Activated naive CD4-positive, alpha-beta T cell treated with anti-CD3 and anti-CD28 coated beads, Interleukin-2, amount 50 U/mL, for 24 hours (primary cell): ENCODE results near the gene CDH22.

ENCODE experiments used
- H3K27ac Mint-ChIP-seq: one replicate; pipeline ENCODE4 v1.8.0; 2021; ENCODE audit warnings: mild to moderate bottlenecking, mixed read lengths
- H3K27me3 Mint-ChIP-seq: one replicate; pipeline ENCODE4 v1.8.0; 2021; ENCODE audit warnings: mixed read lengths
- H3K36me3 Mint-ChIP-seq: one replicate; pipeline ENCODE4 v1.8.0; 2021; ENCODE audit warnings: mixed read lengths
- H3K4me1 Mint-ChIP-seq: one replicate; pipeline ENCODE4 v1.8.0; 2021; ENCODE audit warnings: mixed read lengths
- H3K4me3 Mint-ChIP-seq: one replicate; pipeline ENCODE4 v1.8.0; 2021; ENCODE audit warnings: mild to moderate bottlenecking, mixed read lengths
- H3K9me3 Mint-ChIP-seq: one replicate; pipeline ENCODE4 v1.8.0; 2021; ENCODE audit warnings: mixed read lengths

Gene CDH22

GRCh38 chr20:46185353-46185752 is 122.9 kb downstream of the CDH22 start:
- Mint-ChIP-seq H3K4me1 (no peaks in the 10 kb centered on the region), H3K27ac (no peak overlapping the region), H3K27me3 (peaks cover 10% of the 10 kb centered on the region), H3K4me3 (no peak overlapping the region), H3K9me3 (no peaks in the 10 kb centered on the region), H3K36me3 (no peaks in the 10 kb centered on the region)

- Mint-ChIP-seq H3K4me3 (no peak overlapping the region), H3K27me3 (peaks cover 10% of the 10 kb centered on the region), H3K9me3 (no peaks in the 10 kb centered on the region), H3K4me1 (no peaks in the 10 kb centered on the region), H3K27ac (no peak overlapping the region), H3K36me3 (no peaks in the 10 kb centered on the region)
Observed at GRCh38 chr20:46183768-46184167, 124.5 kb downstream of the CDH22 start.

- Mint-ChIP-seq H3K36me3 (no peaks in the 10 kb centered on the region), H3K4me3 (no peak overlapping the region), H3K4me1 (no peaks in the 10 kb centered on the region), H3K9me3 (no peaks in the 10 kb centered on the region), H3K27ac (no peak overlapping the region), H3K27me3 (peaks cover 16% of the 10 kb centered on the region)
Observed at GRCh38 chr20:46182276-46183200, 125.8 kb downstream of the CDH22 start.

GRCh38 chr20:46179862-46180261 is 128.4 kb downstream of the CDH22 start:
- H3K4me1 Mint-ChIP-seq = no peaks in the 10 kb centered on the region
- peaks cover 32% of the 10 kb centered on the region for H3K27me3 Mint-ChIP-seq

GRCh38 chr20:46178891-46179290 is 129.4 kb downstream of the CDH22 start:
- H3K27me3 Mint-ChIP-seq = peaks cover 35% of the 10 kb centered on the region

More at GRCh38 chr20:46179862-46180261, 128.4 kb downstream of the CDH22 start:
- Mint-ChIP-seq H3K9me3 (no peaks in the 10 kb centered on the region), H3K36me3 (no peaks in the 10 kb centered on the region), H3K4me3 (no peak overlapping the region), H3K27ac (peak overlapping the region; percentile 0)

GRCh38 chr20:46177768-46178167 is 130.5 kb downstream of the CDH22 start:
- Mint-ChIP-seq H3K27me3 (peaks cover 39% of the 10 kb centered on the region), H3K4me1 (no peaks in the 10 kb centered on the region), H3K9me3 (no peaks in the 10 kb centered on the region), H3K27ac (no peak overlapping the region), H3K4me3 (no peak overlapping the region), H3K36me3 (no peaks in the 10 kb centered on the region)

More at GRCh38 chr20:46178891-46179290, 129.4 kb downstream of the CDH22 start:
- Mint-ChIP-seq H3K4me3 (no peak overlapping the region), H3K4me1 (no peaks in the 10 kb centered on the region), H3K9me3 (no peaks in the 10 kb centered on the region), H3K36me3 (no peaks in the 10 kb centered on the region), H3K27ac (no peak overlapping the region)

- no peak overlapping the region for H3K27ac Mint-ChIP-seq
- no peaks in the 10 kb centered on the region for H3K4me1 Mint-ChIP-seq
- no peaks in the 10 kb centered on the region for H3K9me3 Mint-ChIP-seq
- H3K36me3 Mint-ChIP-seq = no peaks in the 10 kb centered on the region
- peaks cover 43% of the 10 kb centered on the region for H3K27me3 Mint-ChIP-seq
- H3K4me3 Mint-ChIP-seq = no peak overlapping the region
Observed at GRCh38 chr20:46176739-46177378, 131.4 kb downstream of the CDH22 start.

GRCh38 chr20:46175127-46175494 is 133.2 kb downstream of the CDH22 start:
- H3K9me3 Mint-ChIP-seq = no peaks in the 10 kb centered on the region
- no peak overlapping the region for H3K4me3 Mint-ChIP-seq
- peaks cover 45% of the 10 kb centered on the region for H3K27me3 Mint-ChIP-seq
- no peaks in the 10 kb centered on the region for H3K4me1 Mint-ChIP-seq
- H3K27ac Mint-ChIP-seq = no peak overlapping the region
- no peaks in the 10 kb centered on the region for H3K36me3 Mint-ChIP-seq

- Mint-ChIP-seq H3K9me3 (no peaks in the 10 kb centered on the region), H3K27ac (no peak overlapping the region), H3K27me3 (peaks cover 46% of the 10 kb centered on the region), H3K4me3 (no peak overlapping the region), H3K4me1 (no peaks in the 10 kb centered on the region), H3K36me3 (no peaks in the 10 kb centered on the region)
Observed at GRCh38 chr20:46174469-46175126, 133.7 kb downstream of the CDH22 start.

- H3K27me3 Mint-ChIP-seq = peaks cover 42% of the 10 kb centered on the region
- H3K36me3 Mint-ChIP-seq = no peaks in the 10 kb centered on the region
- H3K4me3 Mint-ChIP-seq = no peak overlapping the region
- H3K27ac Mint-ChIP-seq = no peak overlapping the region
- no peaks in the 10 kb centered on the region for H3K4me1 Mint-ChIP-seq
- H3K9me3 Mint-ChIP-seq = no peaks in the 10 kb centered on the region
Observed at GRCh38 chr20:46173652-46174468, 134.4 kb downstream of the CDH22 start.

- H3K27me3 Mint-ChIP-seq = peaks cover 38% of the 10 kb centered on the region
- no peaks in the 10 kb centered on the region for H3K36me3 Mint-ChIP-seq
Observed at GRCh38 chr20:46172961-46173536, 135.2 kb downstream of the CDH22 start.

GRCh38 chr20:46172455-46172854 is 135.8 kb downstream of the CDH22 start:
- peaks cover 36% of the 10 kb centered on the region for H3K27me3 Mint-ChIP-seq
- no peaks in the 10 kb centered on the region for H3K4me1 Mint-ChIP-seq
- no peak overlapping the region for H3K4me3 Mint-ChIP-seq
- no peaks in the 10 kb centered on the region for H3K9me3 Mint-ChIP-seq
- H3K27ac Mint-ChIP-seq = no peak overlapping the region
- H3K36me3 Mint-ChIP-seq = no peaks in the 10 kb centered on the region

More at GRCh38 chr20:46172961-46173536, 135.2 kb downstream of the CDH22 start:
- no peak overlapping the region for H3K4me3 Mint-ChIP-seq
- no peak overlapping the region for H3K27ac Mint-ChIP-seq
- H3K9me3 Mint-ChIP-seq = no peaks in the 10 kb centered on the region
- no peaks in the 10 kb centered on the region for H3K4me1 Mint-ChIP-seq

- Mint-ChIP-seq H3K27me3 (peaks cover 36% of the 10 kb centered on the region), H3K4me1 (no peaks in the 10 kb centered on the region), H3K27ac (no peak overlapping the region), H3K36me3 (no peaks in the 10 kb centered on the region), H3K4me3 (no peak overlapping the region), H3K9me3 (no peaks in the 10 kb centered on the region)
Observed at GRCh38 chr20:46171909-46172308, 136.4 kb downstream of the CDH22 start.

GRCh38 chr20:46171476-46171875 is 136.8 kb downstream of the CDH22 start:
- H3K9me3 Mint-ChIP-seq = no peaks in the 10 kb centered on the region
- H3K4me1 Mint-ChIP-seq = no peaks in the 10 kb centered on the region
- H3K36me3 Mint-ChIP-seq = no peaks in the 10 kb centered on the region
- H3K4me3 Mint-ChIP-seq = no peak overlapping the region
- H3K27me3 Mint-ChIP-seq = peaks cover 36% of the 10 kb centered on the region
- H3K27ac Mint-ChIP-seq = no peak overlapping the region
